Endothelial cell of umbilical vein (primary cell): ENCODE measurements around the gene FAM120A. TPM values are rescaled to one million over a fixed set of nuclear protein-coding genes. Genes with fewer than 3 reads are reported as not detected.

ENCODE experiments used
- BruUV-seq: library from RNA; stranded (reverse); fragments of 400-500 nt; replicated peaks from 2 replicates; lab custom pipeline; 2021; lab: Mats Ljungman, UMichigan
- CTCF ChIA-PET: fragments of 300-600, 350-600 bp; sonication (Branson Sonifier 250); formaldehyde crosslinking; loops from one replicate; lab custom pipeline; 2021; ENCODE audit warnings: antibody characterized with exemption, inconsistent platforms; lab: Charles Lee
- POLR2A ChIA-PET: fragments of 300-600, 350-600 bp; sonication (Branson Sonifier 250); formaldehyde crosslinking; loops from one replicate; lab custom pipeline; 2021; ENCODE audit warnings: antibody characterized with exemption, inconsistent platforms; lab: Charles Lee
- DNase-seq: peaks from one replicate; pipeline ENCODE4 v3.0.0-alpha.2; 2011; ENCODE audit warnings: low read depth, low spot score
- FAIRE-seq: peaks from 2 replicates; lab custom pipeline; 2011; peaks lifted over from hg19 to GRCh38; lab: Jason Lieb, UNC
- H2AFZ ChIP-seq: 2 replicates; pipeline ENCODE4 v1.6.0; 2012; ENCODE audit warnings: low read depth, low read length, control low read depth, inconsistent platforms
- H3K27ac ChIP-seq: 2 replicates; pipeline ENCODE4 v1.5.1; 2011; ENCODE audit warnings: low read depth, mild to moderate bottlenecking, control low read depth, low read length, moderate library complexity; ENCODE audit not compliant: insufficient read depth
- H3K27me3 ChIP-seq, 2 experiments: 2 replicates each; pipeline versions ENCODE4 v1.6.0 to v1.6.1; 2011; ENCODE audit warnings: low read length in 2 of 2, mixed read lengths in 1 of 2; ENCODE audit not compliant: control insufficient read depth in 2 of 2, insufficient read depth in 2 of 2
- H3K36me3 ChIP-seq, 2 experiments: 2 replicates in 1 of 2; 3 replicates in 1 of 2; pipeline ENCODE4 v1.5.1; 2011; ENCODE audit warnings: low read length in 2 of 2, mild to moderate bottlenecking in 1 of 2, moderate library complexity in 1 of 2; ENCODE audit not compliant: control insufficient read depth in 2 of 2, insufficient read depth in 2 of 2; ENCODE audit errors: extremely low read depth in 1 of 2
- H3K4me1 ChIP-seq: 3 replicates; pipeline ENCODE4 v1.5.1; 2011; ENCODE audit warnings: mild to moderate bottlenecking, low read length; ENCODE audit not compliant: control insufficient read depth, insufficient read depth; ENCODE audit errors: extremely low read depth
- H3K4me2 ChIP-seq: 2 replicates; pipeline ENCODE4 v1.6.1; 2011; ENCODE audit warnings: low read length, control low read depth, mixed read lengths; ENCODE audit not compliant: insufficient read depth
- H3K4me3 ChIP-seq, 3 experiments: fragments of 200-600 bp in 1 of 3; sonication (generic), shearing (Covaris generic) in 1 of 3; replicated peaks in 1 of 3; 2 replicates each; pipeline ENCODE4 v1.5.1; 2011 to 2016; ENCODE audit warnings: control low read depth in 3 of 3, low read length in 3 of 3, mild to moderate bottlenecking in 2 of 3, inconsistent platforms in 1 of 3, low read depth in 1 of 3, moderate library complexity in 1 of 3; ENCODE audit not compliant: insufficient read depth in 1 of 3
- H3K79me2 ChIP-seq: 2 replicates; pipeline ENCODE4 v1.6.0; 2012; ENCODE audit warnings: low read length, inconsistent platforms; ENCODE audit not compliant: control insufficient read depth, insufficient read depth
- H3K9ac ChIP-seq: replicated peaks from 2 replicates; pipeline ENCODE3; 2011; ENCODE audit warnings: low read length, control low read depth; ENCODE audit not compliant: insufficient read depth; ENCODE audit errors: extremely low read depth
- H3K9me1 ChIP-seq: replicated peaks from 3 replicates; pipeline ENCODE4 v1.6.0; 2011; ENCODE audit warnings: mild to moderate bottlenecking, low read length; ENCODE audit not compliant: control insufficient read depth, insufficient read depth; ENCODE audit errors: extremely low read depth
- H3K9me3 ChIP-seq: replicated peaks from 2 replicates; pipeline ENCODE4 v1.5.1; 2012; ENCODE audit warnings: low read length, inconsistent platforms; ENCODE audit not compliant: control insufficient read depth, insufficient read depth
- H4K20me1 ChIP-seq: replicated peaks from 2 replicates; pipeline ENCODE3; 2011; ENCODE audit warnings: mild to moderate bottlenecking, low read length; ENCODE audit not compliant: control insufficient read depth, insufficient read depth; ENCODE audit errors: extremely low read depth
- CTCF ChIP-seq, 2 donors: IDR thresholded peaks; 1 replicate in 1 of 2; 2 replicates in 1 of 2; pipeline ENCODE4 v1.5.1; 2011; ENCODE audit warnings: low read length in 2 of 2, mild to moderate bottlenecking in 2 of 2, moderate library complexity in 2 of 2, control low read depth in 1 of 2, inconsistent platforms in 1 of 2, low read depth in 1 of 2; ENCODE audit not compliant: insufficient read depth in 1 of 2; ENCODE audit errors: extremely low read depth in 1 of 2
- EZH2 ChIP-seq: IDR thresholded peaks from 2 replicates; pipeline ENCODE4 v1.6.1; 2012; ENCODE audit warnings: borderline replicate concordance, low read depth, mild to moderate bottlenecking, moderate library complexity, low read length, inconsistent platforms; ENCODE audit not compliant: severe bottlenecking
- FOS ChIP-seq: IDR thresholded peaks from 2 replicates; pipeline ENCODE4 v1.6.1; 2011; ENCODE audit warnings: mild to moderate bottlenecking, low read length, moderate library complexity, borderline replicate concordance; ENCODE audit not compliant: insufficient read depth
- GATA2 ChIP-seq: IDR thresholded peaks from 2 replicates; pipeline ENCODE4 v1.7.0; 2011; ENCODE audit warnings: low read depth, mild to moderate bottlenecking, moderate library complexity, mixed read lengths, low read length; ENCODE audit not compliant: insufficient read length, insufficient read depth
- JUN ChIP-seq: IDR thresholded peaks from 2 replicates; pipeline ENCODE4 v1.6.1; 2011; ENCODE audit warnings: borderline replicate concordance, low read depth; ENCODE audit not compliant: insufficient read length, insufficient read depth
- MAX ChIP-seq: IDR thresholded peaks from 2 replicates; pipeline ENCODE4 v1.6.1; 2011; ENCODE audit not compliant: insufficient read depth, insufficient read length
- MYC ChIP-seq: IDR thresholded peaks from one replicate; pipeline ENCODE4 v1.6.1; 2011; ENCODE audit warnings: mild to moderate bottlenecking, low read depth, low read length
- POLR2A ChIP-seq: IDR thresholded peaks from 2 replicates; pipeline ENCODE4 v1.6.1; 2012; ENCODE audit warnings: low read depth, mild to moderate bottlenecking, control low read depth, low read length
- POLR2AphosphoS5 ChIP-seq: IDR thresholded peaks from 2 replicates; pipeline ENCODE4 v1.6.1; 2012; ENCODE audit warnings: low read depth, mild to moderate bottlenecking, control low read depth, low read length, moderate library complexity; ENCODE audit not compliant: insufficient read depth
- dilution Hi-C: fragments of 300-500 bp; cut with MboI; formaldehyde crosslinking; loops from one replicate; pipeline ENCODE4 v1.15.0; 2019; ENCODE audit warnings: low sequenced_read_pairs; ENCODE audit not compliant: extremely low pct_ligation_motif_present
- intact Hi-C: fragments of 100-400 bp; cut with micrococcal nuclease; formaldehyde crosslinking; loops from one replicate; pipeline ENCODE4 v1.10.0; 2022
- polyA plus RNA-seq, 4 experiments: library from polyadenylated mRNA; depleted of rRNA in 3 of 4; stranded (reverse) in 3 of 4; unstranded in 1 of 4; fragments of >200 nt; gene quantifications; 2 replicates each; pipeline versions ENCODE4 v1.2.1 to v1.2.3, GENCODE V29; 2011 to 2012; ENCODE audit warnings: missing spikeins in 1 of 4
- total RNA-seq: library from RNA; stranded (reverse); gene quantifications from 2 replicates; pipeline ENCODE4 v1.2.3, GENCODE V29; 2021

Gene FAM120A
- total and polyA plus RNA-seq, 2 donors (not counting 3 experiments of a cell fraction or from before 2014, with no cell fraction given): 66.8 to 126 TPM

GRCh38 chr9:93496285-93496684, 44.8 kb downstream of the FAM120A start:
- dilution Hi-C loops (no loop called here), intact Hi-C loops (no loop called here)
- Histone ChIP-seq H3K4me2 (no peak overlapping the region), H3K79me2 (peaks cover 77% of the 10 kb centered on the region), H3K4me1 (peaks cover 8% of the 10 kb centered on the region), H3K36me3 (peaks cover 16 to 24% of the 10 kb centered on the region in 2 experiments), H3K4me3 (no peak overlapping the region), H3K9me3 (no peaks in the 10 kb centered on the region), H3K27ac (no peak overlapping the region), H4K20me1 (no peaks in the 10 kb centered on the region), H3K27me3 (no peaks in the 10 kb centered on the region), H2AFZ (no peak overlapping the region), H3K9ac (no peak overlapping the region), H3K9me1 (no peaks in the 10 kb centered on the region)
- ChIA-PET POLR2A (no interaction called here), CTCF (interaction anchor here (1.4 kb wide), 1 partner anchor 15 kb away, joined by 4 read pairs; no protein-coding TSS in a partner anchor)
- DNase-seq (no peak), FAIRE-seq (no peak)
- TF ChIP-seq GATA2 (no peak), MYC (no peak), MAX (no peak), EZH2 (no peak), POLR2A (no peak), JUN (no peak), POLR2AphosphoS5 (no peak), CTCF (IDR thresholded peaks at IDR 0.05; ENCODE audit: extremely low read depth in 1 of 2, insufficient read depth in 1 of 2, low read depth in 1 of 2, low read length in 2 of 2) (no peak), FOS (no peak)
- BruUV-seq: no TSS peak
